Astrocyte of the hippocampus (primary cell): ENCODE results near the gene TMOD3.

Source experiments
- DNase-seq: peaks from one replicate; pipeline ENCODE4 v3.0.0; 2011; ENCODE audit warnings: low read depth, low spot score

Gene TMOD3

DNA sequence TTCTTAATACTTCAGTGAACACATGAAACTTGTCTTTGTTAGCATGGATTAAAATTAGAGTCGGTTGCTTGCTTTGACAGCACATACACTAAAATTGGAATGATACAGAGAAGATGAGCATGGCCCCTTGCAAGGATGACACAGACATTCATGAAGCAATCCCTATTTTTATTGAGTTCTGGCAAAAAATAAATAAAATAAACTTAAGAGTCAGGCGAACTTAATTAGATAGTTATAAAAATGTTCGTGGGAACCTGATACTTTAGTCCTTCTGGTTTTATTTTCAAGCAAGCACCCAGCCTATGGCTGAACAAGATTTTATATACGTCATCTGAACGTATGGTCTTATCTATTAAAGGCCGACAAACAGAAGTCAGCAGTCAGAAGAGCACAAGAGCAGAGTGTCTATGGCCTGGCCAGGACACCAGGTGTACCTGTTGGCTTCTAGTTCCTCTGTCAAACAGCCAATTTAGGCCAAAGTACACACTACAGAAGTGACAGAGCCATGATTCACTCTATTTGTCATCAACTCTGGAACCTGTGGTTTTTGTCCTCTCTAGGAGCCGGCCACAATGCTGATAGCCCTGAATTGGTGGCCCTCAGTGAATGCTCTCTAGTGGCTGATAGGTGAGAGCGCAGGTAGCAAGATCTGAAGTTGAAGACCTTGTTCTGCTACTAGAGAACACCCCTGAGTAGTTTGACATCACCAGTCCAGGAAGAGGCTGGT, 77.8 kb downstream of the TMOD3 start:
- peak; percentile 58 for DNase-seq

DNA sequence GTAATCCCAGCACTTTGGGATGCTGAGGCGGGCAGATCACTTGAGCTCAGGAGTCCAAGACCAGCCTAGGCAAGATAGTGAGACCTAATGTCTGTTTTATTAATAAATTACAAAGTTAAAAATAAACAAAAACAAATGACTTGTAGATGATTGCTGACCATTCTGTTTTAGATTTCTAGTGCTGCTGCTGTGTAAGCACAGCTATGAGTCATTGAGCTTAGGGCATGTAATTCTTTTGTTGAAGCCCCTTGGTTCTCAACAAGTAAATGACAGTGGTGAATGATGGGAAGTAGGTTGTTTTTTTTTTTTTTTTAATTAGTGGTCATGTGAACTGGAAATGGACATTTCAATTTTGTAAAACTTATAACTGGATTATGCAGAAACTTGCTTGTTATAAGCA, 78.9 kb downstream of the TMOD3 start:
- peak; percentile 58 for DNase-seq

DNA sequence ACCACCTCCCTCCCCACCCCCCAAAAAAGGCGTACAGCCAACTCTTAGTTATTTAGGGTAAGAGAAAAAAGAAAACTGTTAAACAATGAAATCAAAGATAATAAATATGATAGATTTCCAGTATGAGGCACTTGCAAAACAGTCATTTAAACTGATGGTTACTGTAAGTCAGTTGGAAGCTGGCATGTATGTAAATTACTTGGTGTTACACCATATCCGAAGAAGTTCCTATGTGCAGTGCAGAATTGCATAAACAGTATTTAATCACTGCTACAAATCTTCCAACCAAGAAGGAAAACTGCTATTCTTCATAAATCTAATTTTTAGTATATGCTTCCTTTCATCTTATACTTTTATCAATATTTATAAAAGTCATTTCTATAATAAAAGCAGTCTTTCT, 80.1 kb downstream of the TMOD3 start:
- DNase-seq: no peak

DNA sequence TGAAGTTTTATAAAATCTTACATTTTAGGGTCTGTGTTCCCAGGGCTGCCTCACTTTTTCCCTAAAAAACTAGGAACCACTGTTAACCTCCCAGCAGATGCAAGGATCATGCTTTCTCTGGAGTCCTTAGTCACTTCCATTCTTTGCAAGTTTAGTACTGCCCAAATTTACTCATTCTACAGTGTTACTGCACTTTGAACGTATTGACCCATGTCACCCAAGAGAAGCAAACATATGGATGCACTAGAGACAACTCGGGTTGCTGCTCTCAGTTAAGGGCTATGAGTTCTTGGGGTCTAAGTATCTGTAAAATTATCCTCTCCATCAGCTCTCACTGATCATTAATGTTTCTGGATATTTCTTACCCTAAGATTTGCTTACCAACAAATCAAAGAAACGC, 83.1 kb downstream of the TMOD3 start:
- no peak for DNase-seq

DNA sequence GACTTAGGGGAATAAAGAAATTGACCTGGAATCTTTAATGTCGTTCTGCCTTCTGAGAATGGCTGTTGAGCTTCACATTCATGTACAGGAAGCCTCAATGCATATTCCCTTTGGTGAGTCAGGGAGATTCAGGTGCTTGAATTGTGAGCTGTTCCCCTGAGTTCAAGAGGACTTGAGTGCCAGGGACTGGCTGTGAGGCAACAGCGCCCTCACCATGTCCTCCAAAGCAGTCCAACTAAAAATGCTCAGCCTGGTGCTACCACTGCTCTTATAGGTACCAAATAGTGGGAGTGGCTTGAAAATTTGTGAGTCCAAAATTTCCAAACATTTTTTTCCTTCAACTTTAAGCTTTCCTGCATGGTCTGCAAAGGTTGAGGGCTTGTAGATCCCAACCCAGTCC, 88.0 kb downstream of the TMOD3 start:
- peak; percentile 35 for DNase-seq

DNA sequence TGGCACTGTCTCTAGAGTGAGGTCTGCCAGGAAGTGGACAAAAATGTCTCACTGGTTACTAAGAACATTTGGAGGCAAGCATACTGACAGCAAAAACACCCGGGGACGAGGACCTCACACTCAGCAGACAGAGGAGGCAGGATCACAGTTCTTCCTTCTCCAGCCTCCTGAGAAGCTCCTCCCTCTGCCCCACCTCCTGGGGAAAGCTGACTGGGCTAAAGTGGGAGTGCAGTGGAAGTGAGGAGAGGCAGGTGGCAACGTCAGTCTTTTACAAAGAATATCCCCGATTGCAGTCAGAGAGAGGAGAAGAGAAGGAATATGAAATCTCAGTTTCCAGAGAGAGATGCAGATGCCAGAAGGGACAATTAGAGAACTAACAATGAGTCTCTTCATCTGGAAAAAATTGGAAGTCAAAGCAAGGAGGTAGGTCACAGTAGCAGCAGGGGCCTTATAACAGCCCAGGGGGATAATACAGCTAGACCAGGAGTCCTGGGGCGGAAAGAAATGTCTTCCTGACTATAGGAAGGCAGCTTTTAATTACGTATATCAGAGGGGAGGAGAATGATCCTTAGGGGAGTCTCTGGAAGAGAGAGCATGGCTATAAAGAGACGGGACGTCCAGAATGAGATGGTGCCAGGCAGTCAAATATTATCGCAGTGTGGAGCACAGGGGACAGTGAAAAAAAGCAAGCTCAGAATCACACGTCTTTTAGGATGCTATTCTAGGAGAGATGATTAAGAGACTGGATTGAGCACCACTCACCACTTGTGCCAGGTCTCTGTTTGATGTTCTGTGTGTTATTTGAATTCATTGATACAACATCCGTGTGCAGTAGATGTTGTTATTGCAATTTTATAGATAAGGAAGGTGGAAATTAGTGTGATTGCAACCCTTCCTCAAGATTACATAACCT, 95.0 kb downstream of the TMOD3 start:
- no peak for DNase-seq

DNA sequence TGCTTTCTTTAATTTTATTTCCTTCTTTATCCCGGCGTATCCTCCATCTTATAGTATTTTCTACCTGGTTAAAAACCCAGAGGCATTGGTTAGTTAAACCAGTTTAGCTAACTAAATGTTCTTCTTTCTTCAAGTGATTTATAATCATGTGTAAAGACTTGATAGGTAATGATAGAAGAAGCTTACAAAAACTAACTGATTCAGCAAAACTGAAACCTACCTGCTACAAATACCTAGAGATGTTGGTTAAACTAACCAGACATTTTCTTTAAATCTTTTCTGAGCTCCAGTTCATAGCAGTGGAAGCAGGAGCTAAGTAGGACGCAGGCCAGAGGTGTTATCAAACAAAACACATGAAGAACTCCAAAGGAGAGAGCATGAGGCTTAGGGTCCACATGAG, 97.4 kb downstream of the TMOD3 start:
- DNase-seq: no peak

DNA sequence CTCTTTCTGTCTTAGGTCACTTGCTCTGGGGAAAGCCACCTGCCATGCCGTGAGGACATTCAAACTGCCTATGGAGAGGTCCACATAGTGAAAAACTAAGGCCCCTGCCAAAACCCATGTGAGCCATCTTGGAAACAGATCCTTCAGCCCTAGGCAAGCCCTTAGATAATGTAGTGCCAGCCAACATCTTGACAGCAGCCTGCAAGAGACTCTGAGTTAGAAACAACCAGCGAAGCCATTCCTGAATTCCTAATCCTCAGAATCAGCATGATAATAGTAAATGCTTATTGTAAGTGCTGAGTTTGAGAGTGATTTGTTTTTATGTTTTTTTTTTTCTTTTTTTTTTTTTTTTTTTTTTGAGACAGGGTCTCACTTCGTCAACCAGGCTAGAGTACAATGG, 101.6 kb downstream of the TMOD3 start:
- DNase-seq: no peak

DNA sequence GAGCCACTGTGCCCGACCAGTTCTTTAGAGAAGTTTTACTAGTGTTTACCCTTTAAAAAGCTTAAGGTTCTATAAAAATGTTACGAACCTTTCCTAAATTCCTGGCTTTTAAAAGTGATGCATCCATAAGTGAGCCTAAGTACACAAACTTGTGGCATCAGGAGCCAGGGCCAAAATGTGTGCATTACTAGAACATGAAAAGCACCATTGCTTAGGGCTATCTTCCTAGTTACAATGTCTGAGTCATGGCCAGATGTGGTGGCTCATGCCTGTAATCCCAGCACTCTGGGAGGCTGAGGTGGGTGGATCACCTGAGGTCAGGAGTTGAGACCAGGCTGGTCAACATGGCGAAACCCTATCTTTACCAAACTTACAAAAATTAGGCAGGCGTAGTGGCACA, 102.2 kb downstream of the TMOD3 start:
- DNase-seq: no peak

DNA sequence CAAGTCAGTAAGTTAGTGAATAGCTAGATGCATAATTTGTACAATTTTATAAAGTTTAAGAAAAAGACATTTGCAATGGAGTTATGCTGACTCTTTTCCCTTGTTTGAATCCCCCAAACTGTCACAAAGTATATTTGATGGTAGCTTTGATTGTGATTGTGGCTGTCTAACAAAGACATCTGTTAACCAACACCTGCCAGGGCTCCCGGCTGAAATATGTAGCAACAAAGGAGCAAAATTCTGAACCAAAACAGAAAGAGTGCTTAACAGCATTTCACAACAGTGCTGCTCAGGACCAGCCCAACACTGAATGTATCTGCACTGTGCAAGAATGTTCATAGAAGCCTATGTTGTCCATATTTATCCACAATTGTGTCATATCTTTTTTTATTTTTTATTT, 102.7 kb downstream of the TMOD3 start:
- no peak for DNase-seq

DNA sequence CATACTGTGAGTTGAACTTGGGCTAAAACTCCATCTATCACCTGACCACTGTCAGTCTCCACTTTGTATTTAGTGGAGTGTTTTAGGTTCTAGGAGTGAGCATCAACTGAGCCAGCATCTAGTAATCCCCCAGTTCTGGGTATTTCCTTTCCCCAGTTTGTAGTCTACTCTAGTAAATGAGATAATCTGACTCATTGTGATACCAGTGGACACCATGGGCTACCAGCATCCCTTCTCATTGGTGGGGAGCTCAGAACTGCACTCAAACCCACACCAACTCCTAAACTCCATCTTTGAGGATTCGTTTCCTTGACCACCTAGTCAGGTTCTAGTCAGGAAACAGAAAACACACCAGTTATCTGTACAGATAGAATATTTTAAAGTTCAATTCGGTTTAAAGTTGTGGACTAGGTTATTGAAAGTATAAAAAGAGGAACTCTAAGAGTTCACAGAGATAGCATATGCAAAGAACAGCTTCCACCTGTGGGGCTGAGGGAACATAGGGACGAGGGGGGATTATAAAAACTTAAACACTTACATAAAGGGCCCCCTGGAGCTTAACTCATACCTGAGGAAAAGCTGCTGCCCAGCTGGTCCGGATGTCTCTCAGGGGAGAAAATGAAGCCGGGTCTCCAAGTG, 106.1 kb downstream of the TMOD3 start:
- no peak for DNase-seq

DNA sequence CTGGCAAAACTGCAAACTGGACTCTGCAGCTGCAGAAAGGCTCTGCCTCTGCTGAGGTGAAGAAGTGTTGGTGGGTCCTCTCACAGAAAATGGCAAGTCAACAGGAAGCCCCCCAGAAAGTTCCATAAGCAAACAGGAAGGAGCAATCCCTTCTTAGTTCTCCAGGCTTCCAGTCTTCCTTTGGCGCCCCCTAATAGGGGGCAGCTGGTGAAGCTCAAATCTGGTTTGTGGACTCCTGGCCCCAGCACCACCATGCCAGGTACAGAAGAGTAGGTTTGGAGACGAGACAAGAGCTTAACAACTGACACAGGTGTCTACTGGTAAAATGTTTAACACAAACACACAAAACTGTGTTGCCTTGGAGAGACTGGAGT, 106.6 kb downstream of the TMOD3 start:
- no peak for DNase-seq

DNA sequence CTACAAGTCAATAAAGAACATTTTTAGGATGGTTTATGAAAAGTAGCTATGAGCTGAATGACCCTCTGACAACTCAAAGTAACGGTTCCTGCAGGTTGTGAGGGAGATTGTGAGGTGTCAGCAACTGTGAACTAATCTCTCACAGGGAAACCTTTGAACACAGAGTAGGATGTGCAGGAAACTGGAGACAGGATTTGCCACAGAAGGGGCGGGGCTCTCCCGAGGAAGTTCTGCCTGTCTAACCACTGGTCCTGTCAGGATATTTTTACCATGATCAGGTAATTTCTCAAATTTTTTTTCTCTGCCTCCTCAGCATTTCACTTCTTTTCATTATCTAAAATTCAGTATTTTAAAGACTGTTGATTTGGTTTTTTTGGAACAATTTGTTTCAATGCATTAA, 108.8 kb downstream of the TMOD3 start:
- DNase-seq: no peak

DNA sequence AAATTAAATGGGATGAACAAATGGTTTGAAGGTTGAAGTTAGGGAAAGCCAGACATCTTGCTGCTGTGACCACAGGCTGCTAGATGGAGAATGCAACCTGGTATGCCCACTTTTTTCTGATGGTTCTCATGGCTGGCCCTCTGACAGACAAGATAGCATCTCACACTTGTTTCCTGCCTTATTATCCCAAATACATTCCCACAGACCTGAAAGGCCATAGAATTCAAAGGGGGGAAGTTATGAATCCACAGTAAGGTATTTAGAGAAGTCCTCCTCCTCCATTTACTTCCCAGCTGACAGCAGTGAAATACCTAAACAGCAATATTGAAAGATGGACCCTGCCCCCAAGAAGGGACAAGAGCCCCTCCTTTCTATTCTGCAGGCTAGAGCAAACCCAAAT, 109.8 kb downstream of the TMOD3 start:
- no peak for DNase-seq

DNA sequence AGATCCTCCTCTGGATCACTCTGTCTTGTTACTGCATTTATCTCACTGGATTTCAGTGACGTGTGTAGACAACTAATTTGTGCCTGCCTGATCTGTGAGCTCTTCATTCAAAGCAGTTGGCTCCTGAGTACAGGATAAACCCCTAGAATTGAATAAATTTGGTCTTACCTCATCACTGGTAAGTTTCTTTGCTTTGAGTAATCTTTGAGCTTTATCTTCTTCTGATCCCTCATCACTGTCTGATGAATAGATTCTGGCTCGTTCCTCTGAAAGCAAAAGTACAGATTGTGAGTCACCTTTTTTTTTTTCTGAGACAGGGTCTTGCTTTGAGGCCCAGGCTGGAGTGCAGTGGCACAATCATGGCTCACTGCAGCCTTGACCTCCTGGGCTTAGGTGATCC, 117.7 kb downstream of the TMOD3 start:
- DNase-seq: no peak

DNA sequence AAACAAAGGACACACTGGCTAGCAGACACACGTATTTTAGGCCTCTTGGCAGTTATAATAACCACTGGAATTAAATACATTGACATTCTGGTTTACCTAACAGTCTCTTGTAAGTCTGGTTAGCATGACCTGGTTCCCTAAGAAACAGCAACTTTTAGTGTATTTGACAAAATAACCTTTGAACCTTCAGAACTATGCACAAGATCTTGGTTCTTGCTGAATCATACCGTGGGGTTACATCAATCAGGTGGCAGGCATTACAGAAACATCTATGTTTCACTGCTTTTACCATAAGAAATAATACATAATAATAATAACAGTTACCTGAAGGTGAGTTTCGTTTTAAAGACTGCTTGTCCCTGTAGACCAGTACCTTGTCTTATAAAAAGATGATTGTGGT, 123.4 kb downstream of the TMOD3 start:
- no peak for DNase-seq

DNA sequence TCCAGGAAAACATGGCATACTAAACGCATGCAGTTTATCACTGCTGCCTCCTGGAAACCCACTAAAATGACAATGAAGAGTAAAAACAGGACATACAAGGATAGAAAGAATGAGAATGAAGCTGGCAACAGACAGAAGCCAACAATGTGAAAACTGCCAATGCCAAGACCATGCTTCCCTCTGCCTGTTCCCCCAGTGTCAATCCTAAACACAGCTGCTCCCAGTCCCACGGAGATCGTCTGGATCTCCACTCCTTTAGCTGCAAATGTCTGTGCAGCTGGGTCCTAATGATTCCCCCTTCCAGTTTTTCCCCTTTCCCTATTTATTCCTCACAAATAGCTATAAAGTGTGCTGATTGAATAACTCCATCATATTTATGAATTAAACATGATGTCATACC, 126.1 kb downstream of the TMOD3 start:
- no peak for DNase-seq
